IPS DF 4.7 (cell line): ENCODE measurements around the gene IGSF8.

Experiments used
- DNase-seq: peaks from one replicate; pipeline ENCODE4 v3.0.0-alpha.2; 2013; ENCODE audit warnings: low spot score; ENCODE audit errors: extremely low read depth

IGSF8 gene

GRCh38 chr1:160087118-160087662 lies 11.2 kb downstream of the IGSF8 start:
- no peak for DNase-seq

- no peak for DNase-seq
These were observed 11.9 kb downstream of the IGSF8 start for GRCh38 chr1:160086456-160086892.

GRCh38 chr1:160085686-160086455 lies 12.5 kb downstream of the IGSF8 start:
- DNase-seq = no peak

- no peak for DNase-seq
These were observed 13.6 kb downstream of the IGSF8 start for GRCh38 chr1:160084771-160085321.

- DNase-seq = no peak
These were observed 14.2 kb downstream of the IGSF8 start for GRCh38 chr1:160083968-160084770.

- DNase-seq = no peak
These were observed 15.5 kb downstream of the IGSF8 start for GRCh38 chr1:160082926-160083325.

- no peak for DNase-seq
These were observed 15.9 kb downstream of the IGSF8 start for GRCh38 chr1:160082487-160082886.

- no peak for DNase-seq
These were observed 17.0 kb downstream of the IGSF8 start, which contains the start of gene KCNJ9 for GRCh38 chr1:160081261-160081936. TSS of gene KCNJ9 (plus strand) at chr1:160081538. CDS start at chr1:160084031, 2,493 bp downstream.

- DNase-seq = no peak
These were observed 17.9 kb downstream of the IGSF8 start for GRCh38 chr1:160080381-160081100.

- DNase-seq = no peak
These were observed 19.0 kb downstream of the IGSF8 start for GRCh38 chr1:160079448-160079847.

GRCh38 chr1:160078512-160079195 lies 19.8 kb downstream of the IGSF8 start:
- DNase-seq = no peak

GRCh38 chr1:160077486-160077885 lies 20.9 kb downstream of the IGSF8 start:
- DNase-seq = no peak

- no peak for DNase-seq
These were observed 22.1 kb downstream of the IGSF8 start for GRCh38 chr1:160076295-160076694.

- DNase-seq = no peak
These were observed 22.6 kb downstream of the IGSF8 start for GRCh38 chr1:160075836-160076235.

GRCh38 chr1:160074865-160075264 lies 23.6 kb downstream of the IGSF8 start:
- no peak for DNase-seq

GRCh38 chr1:160071289-160071688 lies 27.1 kb downstream of the IGSF8 start:
- DNase-seq = no peak

- DNase-seq = no peak
These were observed 27.9 kb downstream of the IGSF8 start for GRCh38 chr1:160070243-160071163.

- DNase-seq = no peak
These were observed 28.8 kb downstream of the IGSF8 start, which contains the start of gene KCNJ10 for GRCh38 chr1:160069460-160070231. TSS of gene KCNJ10 (minus strand) at chr1:160070160. CDS start at chr1:160042532, 27,628 bp downstream.
